Measurements from ENCODE around the gene TNS1. TPM values are rescaled to one million over a fixed set of nuclear protein-coding genes. Genes with fewer than 3 reads are reported as not detected.

The TNS1 gene
- total and polyA plus RNA-seq, 10 of the 15 experiments (the other 5 are each of a cell fraction or from before 2014, with no cell fraction given) = 0.05 to 0.44 TPM; not detected in 8

DNA sequence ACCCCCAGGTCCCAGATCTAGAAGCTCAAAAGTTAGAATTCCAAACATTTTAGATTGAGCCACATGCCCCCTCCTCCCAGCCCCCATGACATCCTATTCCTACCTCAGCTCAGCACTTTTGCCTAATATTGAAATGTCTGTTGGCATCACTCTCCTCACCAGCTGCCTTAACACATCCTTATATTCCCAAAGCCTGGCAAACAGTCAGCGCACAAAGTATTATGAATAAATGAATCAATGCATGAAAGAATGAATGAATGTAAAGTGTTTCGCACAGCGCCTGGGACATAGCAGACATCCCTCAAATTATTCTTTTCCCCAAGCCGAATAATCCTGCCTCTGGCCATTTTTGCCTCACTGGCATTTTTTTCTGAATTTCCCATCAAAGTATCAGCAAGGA, 175.8 kb downstream of the TNS1 start (continued):
- TF ChIP-seq, protein P1, sequence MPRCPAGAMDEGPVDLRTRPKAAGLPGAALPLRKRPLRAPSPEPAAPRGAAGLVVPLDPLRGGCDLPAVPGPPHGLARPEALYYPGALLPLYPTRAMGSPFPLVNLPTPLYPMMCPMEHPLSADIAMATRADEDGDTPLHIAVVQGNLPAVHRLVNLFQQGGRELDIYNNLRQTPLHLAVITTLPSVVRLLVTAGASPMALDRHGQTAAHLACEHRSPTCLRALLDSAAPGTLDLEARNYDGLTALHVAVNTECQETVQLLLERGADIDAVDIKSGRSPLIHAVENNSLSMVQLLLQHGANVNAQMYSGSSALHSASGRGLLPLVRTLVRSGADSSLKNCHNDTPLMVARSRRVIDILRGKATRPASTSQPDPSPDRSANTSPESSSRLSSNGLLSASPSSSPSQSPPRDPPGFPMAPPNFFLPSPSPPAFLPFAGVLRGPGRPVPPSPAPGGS (IDR thresholded peaks at IDR 0.05; ENCODE audit: borderline replicate concordance, insufficient read depth, low read depth, low read length, poor library complexity, severe bottlenecking) = no peak
- TF ChIP-seq, protein P2, sequence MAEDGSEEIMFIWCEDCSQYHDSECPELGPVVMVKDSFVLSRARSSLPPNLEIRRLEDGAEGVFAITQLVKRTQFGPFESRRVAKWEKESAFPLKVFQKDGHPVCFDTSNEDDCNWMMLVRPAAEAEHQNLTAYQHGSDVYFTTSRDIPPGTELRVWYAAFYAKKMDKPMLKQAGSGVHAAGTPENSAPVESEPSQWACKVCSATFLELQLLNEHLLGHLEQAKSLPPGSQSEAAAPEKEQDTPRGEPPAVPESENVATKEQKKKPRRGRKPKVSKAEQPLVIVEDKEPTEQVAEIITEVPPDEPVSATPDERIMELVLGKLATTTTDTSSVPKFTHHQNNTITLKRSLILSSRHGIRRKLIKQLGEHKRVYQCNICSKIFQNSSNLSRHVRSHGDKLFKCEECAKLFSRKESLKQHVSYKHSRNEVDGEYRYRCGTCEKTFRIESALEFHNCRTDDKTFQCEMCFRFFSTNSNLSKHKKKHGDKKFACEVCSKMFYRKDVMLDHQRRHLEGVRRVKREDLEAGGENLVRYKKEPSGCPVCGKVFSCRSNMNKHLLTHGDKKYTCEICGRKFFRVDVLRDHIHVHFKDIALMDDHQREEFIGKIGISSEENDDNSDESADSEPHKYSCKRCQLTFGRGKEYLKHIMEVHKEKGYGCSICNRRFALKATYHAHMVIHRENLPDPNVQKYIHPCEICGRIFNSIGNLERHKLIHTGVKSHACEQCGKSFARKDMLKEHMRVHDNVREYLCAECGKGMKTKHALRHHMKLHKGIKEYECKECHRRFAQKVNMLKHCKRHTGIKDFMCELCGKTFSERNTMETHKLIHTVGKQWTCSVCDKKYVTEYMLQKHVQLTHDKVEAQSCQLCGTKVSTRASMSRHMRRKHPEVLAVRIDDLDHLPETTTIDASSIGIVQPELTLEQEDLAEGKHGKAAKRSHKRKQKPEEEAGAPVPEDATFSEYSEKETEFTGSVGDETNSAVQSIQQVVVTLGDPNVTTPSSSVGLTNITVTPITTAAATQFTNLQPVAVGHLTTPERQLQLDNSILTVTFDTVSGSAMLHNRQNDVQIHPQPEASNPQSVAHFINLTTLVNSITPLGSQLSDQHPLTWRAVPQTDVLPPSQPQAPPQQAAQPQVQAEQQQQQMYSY (CRISPR knock-in tag; IDR thresholded peaks at IDR 0.05) = no peak
- TF ChIP-seq ZBED1 (IDR thresholded peaks at IDR 0.05; ENCODE audit: borderline replicate concordance) (no peak), CEBPB (IDR thresholded peaks at IDR 0.05; ENCODE audit: borderline replicate concordance in 1 of 2, low read depth in 2 of 2, low read length in 2 of 2) (no peak), RCOR1 (conservative IDR thresholded peaks at IDR 0.05; ENCODE audit: low read depth, low read length) (no peak)

DNA sequence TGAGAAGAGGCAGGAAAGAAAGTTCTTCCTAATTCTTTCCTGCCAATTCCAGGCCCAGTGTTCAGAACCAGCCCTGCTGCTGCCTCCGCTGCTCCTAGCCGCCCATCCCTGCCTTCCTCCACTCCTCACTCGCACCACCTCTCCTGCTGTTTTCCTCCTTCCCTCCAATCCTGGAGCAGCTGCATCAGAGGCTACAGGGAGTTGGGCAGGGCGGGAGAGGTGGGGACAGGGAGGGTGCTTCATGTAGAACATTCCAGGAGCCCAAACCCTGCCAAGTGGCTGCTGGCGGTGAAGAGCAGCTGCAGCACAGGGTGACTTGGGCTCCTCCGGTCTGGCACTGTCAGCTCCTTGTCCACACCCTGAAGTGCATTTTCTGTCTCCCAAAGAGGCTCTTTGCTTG, 176.3 kb downstream of the TNS1 start:
- in situ Hi-C loops (cut with MboI) (no loop called here), intact Hi-C loops (cut with micrococcal nuclease; ENCODE audit: unreplicated experiment) (no loop called here)
- DNase-seq (ENCODE audit: low read depth, low spot score) (no peak), ATAC-seq (no peak), FAIRE-seq (no peak)
- CTCF ChIA-PET = no interaction called here
- POLR2A ChIA-PET = no interaction called here
- H3K4me3 ChIP-seq = no peak overlapping the region
- H3K9ac ChIP-seq (ENCODE audit: control insufficient read depth, insufficient read depth, low read length) = no peak overlapping the region
- no peak overlapping the region for H2AFZ ChIP-seq (ENCODE audit: control insufficient read depth, low read depth, low read length)
- SMC1A ChIA-PET (ENCODE audit: uncharacterized antibody, unreplicated experiment) = no interaction called here
- H3K79me2 ChIP-seq (ENCODE audit: control insufficient read depth, insufficient read depth, low read length) = no peaks in the 10 kb centered on the region
- no peaks in the 10 kb centered on the region for H3K4me1 ChIP-seq (ENCODE audit: control insufficient read depth, insufficient read depth, low read length)
- peaks cover 0 to 5% of the 10 kb centered on the region in 2 experiments; a peak in 3 of 4 replicates for H3K27me3 ChIP-seq (replicated peaks in 1 of 2; ENCODE audit: control insufficient read depth in 2 of 2, insufficient read depth in 2 of 2, low read length in 1 of 2)
- no peak overlapping the region for H3K4me2 ChIP-seq (ENCODE audit: control insufficient read depth, insufficient read depth)
- no peaks in the 10 kb centered on the region for H4K20me1 ChIP-seq (ENCODE audit: control insufficient read depth, insufficient read depth)
- no peak overlapping the region for H3K27ac ChIP-seq (ENCODE audit: control insufficient read depth, insufficient read depth)
- BruUV-seq (replicated peaks) = no TSS peak
- TF ChIP-seq, protein P3, sequence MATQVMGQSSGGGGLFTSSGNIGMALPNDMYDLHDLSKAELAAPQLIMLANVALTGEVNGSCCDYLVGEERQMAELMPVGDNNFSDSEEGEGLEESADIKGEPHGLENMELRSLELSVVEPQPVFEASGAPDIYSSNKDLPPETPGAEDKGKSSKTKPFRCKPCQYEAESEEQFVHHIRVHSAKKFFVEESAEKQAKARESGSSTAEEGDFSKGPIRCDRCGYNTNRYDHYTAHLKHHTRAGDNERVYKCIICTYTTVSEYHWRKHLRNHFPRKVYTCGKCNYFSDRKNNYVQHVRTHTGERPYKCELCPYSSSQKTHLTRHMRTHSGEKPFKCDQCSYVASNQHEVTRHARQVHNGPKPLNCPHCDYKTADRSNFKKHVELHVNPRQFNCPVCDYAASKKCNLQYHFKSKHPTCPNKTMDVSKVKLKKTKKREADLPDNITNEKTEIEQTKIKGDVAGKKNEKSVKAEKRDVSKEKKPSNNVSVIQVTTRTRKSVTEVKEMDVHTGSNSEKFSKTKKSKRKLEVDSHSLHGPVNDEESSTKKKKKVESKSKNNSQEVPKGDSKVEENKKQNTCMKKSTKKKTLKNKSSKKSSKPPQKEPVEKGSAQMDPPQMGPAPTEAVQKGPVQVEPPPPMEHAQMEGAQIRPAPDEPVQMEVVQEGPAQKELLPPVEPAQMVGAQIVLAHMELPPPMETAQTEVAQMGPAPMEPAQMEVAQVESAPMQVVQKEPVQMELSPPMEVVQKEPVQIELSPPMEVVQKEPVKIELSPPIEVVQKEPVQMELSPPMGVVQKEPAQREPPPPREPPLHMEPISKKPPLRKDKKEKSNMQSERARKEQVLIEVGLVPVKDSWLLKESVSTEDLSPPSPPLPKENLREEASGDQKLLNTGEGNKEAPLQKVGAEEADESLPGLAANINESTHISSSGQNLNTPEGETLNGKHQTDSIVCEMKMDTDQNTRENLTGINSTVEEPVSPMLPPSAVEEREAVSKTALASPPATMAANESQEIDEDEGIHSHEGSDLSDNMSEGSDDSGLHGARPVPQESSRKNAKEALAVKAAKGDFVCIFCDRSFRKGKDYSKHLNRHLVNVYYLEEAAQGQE (IDR thresholded peaks at IDR 0.05; ENCODE audit: low read depth, low read length) = no peak
- TF ChIP-seq, protein P4, sequence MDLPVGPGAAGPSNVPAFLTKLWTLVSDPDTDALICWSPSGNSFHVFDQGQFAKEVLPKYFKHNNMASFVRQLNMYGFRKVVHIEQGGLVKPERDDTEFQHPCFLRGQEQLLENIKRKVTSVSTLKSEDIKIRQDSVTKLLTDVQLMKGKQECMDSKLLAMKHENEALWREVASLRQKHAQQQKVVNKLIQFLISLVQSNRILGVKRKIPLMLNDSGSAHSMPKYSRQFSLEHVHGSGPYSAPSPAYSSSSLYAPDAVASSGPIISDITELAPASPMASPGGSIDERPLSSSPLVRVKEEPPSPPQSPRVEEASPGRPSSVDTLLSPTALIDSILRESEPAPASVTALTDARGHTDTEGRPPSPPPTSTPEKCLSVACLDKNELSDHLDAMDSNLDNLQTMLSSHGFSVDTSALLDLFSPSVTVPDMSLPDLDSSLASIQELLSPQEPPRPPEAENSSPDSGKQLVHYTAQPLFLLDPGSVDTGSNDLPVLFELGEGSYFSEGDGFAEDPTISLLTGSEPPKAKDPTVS (IDR thresholded peaks at IDR 0.05; ENCODE audit: low read depth, low read length) = no peak
- TF ChIP-seq LARP7 (IDR thresholded peaks at IDR 0.05) = no peak
- no peak for TF ChIP-seq FOXK2 (IDR thresholded peaks at IDR 0.05)
- no peak for TF ChIP-seq CEBPB (IDR thresholded peaks at IDR 0.05; ENCODE audit: borderline replicate concordance in 1 of 2, low read depth in 2 of 2, low read length in 2 of 2)
- no peak for TF ChIP-seq PAX8 (IDR thresholded peaks at IDR 0.05)
- no peak for TF ChIP-seq RAD21 (IDR thresholded peaks at IDR 0.05; ENCODE audit: insufficient read depth, low read depth, low read length)
- TF ChIP-seq JUNB (IDR thresholded peaks at IDR 0.05) = no peak
- TF ChIP-seq DPF2 (IDR thresholded peaks at IDR 0.05) = no peak
- TF ChIP-seq IKZF1 (conservative IDR thresholded peaks at IDR 0.05) = no peak
- 57% methylated on average over 6 of the region's 6 CpGs for WGBS (ENCODE audit: insufficient coverage, insufficient replicate concordance, low lambda C conversion rate, missing lambda C conversion rate)
- no peaks in the 10 kb centered on the region for H3K36me3 ChIP-seq (ENCODE audit: control insufficient read depth in 2 of 2, insufficient read depth in 2 of 2, low read length in 1 of 2)
- RAD21 ChIA-PET (ENCODE audit: unreplicated experiment) = no interaction called here
- no peaks in the 10 kb centered on the region for H3K9me3 ChIP-seq (replicated peaks; ENCODE audit: control insufficient read depth, insufficient read depth, low read length)
